Activated gamma-delta T cell treated with Interleukin-2 at 50 U/mL for 16 hours (primary cell): ENCODE measurements around the gene LPO.

Experiments
- DNase-seq: peaks from one replicate; pipeline ENCODE4 v3.0.0-alpha.2; 2020

Gene LPO

DNA sequence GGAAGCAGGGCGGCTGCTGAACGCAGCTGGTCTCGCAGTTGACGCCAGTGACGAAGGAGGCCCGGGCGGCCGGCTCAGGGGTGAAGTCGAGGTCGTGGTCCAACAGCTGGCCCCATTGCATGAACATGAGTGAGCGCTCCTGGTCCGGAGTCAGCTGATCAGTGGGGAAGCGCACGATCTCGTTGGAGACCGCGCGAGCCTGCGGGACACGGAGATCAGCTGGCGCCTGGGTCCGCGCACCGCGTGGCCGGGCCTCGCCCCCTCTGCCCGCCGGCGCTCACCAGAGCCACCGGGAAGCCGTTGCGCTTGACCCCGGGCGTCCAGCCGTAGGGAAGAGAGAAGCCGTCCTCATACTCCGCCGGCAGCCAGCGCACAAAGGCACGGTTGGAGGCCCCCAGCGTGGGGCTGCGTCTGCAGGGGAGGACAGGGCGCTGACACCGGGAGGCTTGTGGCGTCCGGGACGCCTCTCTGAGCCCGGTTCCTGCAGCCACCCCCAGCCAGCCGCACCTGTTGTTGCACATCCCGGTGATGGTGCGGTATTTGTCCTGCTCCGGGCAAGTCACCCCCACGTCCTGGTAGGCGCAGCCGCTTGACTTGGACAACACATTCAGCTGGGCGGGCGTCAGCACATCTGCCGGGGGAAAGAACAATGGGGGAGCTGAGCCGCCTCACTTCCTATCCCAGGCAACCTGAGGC, 40.8 kb downstream of the LPO start:
- no peak for DNase-seq

DNA sequence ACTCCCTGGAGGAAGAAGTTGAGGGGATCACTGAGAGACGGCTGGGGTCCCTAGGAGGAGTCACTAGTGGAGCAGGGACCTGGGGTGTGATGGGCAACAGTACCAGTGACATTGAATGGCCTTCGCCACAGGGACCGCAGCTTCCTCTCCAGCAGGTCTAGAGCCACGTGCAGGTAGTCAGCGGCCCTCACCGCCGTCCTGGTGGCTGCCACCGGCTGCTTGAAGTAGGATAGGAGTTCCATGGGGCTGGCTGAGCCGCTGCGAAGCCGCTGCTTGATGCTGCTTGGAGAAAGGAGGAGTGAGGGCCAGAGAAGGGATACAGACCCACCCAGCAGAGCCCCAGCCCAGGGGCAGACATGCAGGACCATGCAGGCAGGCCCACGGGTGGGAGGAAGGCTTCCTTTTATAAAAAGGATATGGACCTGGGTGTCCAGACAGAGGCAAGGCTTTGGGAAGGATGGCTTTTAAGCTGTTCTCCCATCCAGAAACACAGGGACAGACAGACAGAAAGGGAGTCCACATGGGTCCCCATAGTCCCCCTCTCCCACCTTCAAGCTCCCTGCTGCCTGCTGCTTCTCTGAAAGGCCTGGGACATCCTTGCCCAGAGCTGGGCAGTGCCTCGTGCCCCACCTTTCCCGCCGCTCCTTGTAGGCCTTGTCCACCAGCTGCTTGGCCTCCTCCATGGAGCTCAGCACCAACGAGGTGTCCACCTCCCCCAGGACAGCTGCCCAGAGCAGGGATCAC, 41.5 kb downstream of the LPO start:
- DNase-seq, result no peak

DNA sequence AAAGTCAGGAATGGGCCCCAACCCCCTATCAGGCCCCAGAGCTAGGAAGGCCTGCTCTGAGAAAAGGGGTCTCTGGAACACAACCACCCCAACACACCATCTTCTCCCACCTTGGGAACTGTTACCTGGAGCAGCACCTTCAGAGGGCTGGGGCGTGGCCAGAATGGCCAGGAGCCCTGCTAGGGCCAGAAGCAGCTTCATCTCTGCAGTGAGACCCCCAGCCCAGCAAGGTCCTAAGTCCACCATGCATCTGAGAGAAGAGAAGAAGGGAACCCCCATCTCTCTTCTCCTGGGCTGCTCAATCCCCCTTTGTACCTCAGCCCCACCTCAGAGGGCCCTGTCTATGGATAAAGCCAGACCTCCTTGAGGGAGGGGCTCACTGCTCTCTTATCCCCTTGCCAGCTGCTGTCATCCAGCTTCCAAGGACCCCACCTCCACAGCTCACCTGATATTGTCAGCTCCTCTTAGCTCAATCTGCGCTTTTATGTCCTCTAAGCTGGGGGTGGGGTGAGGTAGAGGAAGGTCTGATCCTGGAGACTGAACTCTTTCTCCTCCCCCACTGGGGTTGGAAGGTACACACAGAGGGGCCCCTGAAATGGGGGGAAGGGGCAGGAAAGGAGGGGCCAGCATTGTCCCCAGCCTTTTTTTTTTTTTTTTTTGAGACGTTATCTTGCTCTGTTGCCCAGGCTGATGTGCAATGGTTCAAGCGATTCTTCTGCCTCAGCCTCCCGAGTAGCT, 42.3 kb downstream of the LPO start, which contains the start of gene MPO:
TSS of gene MPO (minus strand) at position 456 of the 738 bp plus-strand sequence. CDS start at position 279, 177 bp downstream.
- DNase-seq, result no peak

GRCh38 chr17:58281511-58282011, 43.2 kb downstream of the LPO start:
- no peak for DNase-seq

- no peak for DNase-seq
These were observed 44.1 kb downstream of the LPO start for GRCh38 chr17:58282442-58282841.

DNA sequence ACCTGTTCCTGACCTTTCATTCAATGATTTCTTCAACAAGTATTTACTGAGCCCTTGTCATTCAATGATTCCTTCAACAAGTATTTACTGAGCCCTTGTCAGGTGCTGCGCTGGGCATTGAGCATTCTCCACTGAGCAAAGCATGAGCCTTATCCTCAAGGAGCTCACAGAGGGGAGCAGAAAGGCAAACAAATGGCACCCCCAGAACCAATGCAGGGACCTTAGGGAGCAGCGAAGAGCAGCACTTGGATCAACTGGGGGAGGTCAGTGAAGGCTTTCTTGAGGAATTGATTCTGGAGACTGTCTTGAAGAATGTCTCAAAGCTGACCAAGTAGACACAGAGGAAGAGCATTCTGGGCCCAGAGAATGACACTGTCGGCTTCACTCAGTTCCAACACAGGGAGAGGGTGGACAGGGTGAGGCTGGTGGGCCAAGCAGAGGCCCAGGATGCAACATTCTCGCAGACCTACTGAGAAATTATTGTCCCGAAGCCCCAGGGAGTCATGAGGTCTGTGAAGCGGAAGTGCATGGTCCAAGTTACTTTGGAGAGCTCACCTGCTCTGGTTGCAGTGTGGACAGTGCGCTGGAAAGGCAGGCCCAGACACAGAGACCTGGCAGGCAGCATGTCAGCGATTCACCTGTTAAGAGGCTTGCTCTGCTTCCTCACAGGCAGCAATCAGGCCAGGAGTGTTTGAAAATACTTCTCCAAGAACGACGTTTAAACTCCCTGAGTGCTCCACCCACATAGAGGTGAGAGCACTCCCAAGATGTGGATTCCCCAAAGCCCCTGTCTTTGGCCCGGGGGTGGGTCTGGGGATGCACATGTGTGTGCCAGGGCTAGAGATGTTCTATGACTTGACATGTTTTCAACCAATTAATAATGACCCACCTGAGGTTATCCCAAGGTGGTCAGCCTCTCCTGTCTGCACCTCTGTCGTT, 45.6 kb downstream of the LPO start:
- no peak for DNase-seq

GRCh38 chr17:58284613-58285421, 46.4 kb downstream of the LPO start:
- DNase-seq, result no peak

- DNase-seq, result no peak
These were observed 47.0 kb downstream of the LPO start for GRCh38 chr17:58285422-58285810.

DNA sequence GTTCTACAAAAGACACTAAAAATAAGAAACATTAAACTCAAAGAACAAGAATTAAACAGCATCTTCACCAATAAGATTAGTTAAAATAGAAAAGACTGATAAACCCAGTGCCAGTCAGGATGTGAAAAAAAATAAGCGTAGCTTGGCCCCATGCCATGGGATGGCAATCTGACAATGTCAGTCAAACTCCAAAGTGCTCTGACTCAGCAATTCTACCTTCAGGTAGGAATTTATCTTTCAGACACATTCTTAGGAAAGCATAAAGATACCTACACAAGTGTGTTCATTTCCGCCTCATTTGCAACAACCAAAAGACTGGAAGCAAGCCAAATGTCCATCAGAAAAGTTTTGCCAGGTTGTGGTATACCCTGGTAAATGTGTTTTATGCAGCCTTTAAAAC, 51.5 kb downstream of the LPO start:
- no peak for DNase-seq

DNA sequence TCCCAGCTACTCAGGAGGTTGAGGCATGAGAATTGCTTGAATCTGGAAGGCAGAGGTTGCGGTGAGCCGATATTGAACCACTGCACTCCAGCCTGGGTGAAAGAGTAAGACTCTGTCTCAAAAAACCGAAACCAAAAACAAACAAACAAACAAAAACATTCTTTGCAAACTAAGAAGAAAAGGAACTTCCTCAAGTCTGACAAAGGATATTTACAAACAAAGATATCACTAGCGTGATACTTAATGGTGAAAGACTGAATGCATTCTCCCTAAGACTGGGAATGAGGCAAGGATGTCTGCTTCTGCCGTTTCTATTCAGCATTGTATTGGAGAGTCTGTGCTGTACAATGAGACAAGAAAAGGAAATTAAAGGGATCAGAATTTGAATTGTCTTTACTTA, 52.9 kb downstream of the LPO start:
- no peak for DNase-seq

DNA sequence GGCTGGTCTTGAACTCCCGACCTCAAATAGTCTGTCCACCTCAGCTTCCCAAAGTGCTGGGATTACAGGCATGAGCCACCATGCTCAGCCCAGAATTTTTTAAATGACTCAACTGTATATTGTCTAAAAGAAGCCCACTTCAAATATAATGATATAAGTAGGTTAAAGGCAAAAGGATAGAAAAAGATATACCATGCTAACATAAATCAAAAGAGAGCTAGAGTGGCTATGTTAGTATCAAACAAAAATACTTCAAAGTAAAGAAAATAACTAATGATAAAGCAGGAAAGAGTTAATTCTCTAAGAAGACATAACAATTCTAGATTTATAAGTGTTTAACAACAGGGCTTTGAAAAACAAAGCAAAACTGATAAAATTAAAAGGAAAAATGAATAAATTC, 55.6 kb downstream of the LPO start:
- DNase-seq, result no peak

DNA sequence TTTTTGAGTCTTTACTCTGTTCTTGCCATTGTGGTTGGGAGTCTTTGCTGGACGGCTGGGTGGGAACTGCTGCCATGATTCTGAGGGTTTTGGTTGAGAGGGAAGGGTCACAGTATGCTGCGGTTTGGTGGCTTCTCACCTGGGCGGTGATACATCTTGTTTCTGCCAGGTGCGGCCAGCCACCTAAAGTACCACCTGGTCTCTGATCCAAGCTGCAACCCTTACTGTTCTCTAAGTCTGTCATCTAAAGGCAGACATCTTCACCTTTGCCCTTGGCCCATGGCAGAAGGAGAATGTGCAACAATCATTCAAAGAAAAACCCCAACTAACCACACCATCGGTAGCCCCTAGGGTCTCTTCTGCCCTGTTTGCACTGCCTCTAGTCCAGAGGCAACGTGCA, 62.0 kb downstream of the LPO start:
- DNase-seq, result no peak

GRCh38 chr17:58301504-58302150, 63.2 kb downstream of the LPO start:
- no peak for DNase-seq

DNA sequence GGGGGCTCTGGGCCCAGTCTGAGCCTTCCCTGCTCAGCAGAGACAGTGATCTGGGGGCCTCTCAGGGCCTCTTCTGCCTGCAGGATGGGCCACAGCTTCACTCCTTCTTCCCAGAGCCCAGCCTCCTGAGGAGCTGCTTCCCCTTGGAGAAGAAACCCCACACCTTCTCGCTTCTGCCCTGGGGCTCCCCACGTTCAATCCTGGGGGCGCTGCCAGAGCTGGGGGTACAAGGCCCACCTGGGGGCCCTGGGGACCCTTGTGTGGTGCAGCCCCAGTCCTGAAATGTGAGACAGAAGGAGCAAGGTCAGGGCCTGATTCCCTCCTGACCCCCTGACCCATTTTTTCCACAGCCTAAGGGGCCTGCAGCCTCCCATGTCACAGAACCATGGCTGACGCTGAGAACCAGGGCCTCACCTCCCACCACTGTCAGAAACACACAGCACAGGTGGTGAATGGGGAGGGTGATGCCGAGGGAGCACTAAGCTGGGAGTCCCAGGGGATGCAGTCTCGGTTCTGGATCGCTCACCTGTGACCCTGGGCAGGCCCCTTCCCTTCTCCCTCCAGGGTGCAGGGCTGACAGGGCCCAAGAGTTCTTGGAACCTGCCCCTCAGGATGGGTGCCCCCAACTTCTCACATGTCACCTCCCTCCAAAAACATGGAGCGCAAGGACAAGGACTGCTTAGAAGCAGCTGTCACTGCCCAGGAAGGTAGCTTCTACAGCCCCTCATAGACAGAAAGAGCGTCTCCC, 64.0 kb downstream of the LPO start:
- DNase-seq, result no peak

DNA sequence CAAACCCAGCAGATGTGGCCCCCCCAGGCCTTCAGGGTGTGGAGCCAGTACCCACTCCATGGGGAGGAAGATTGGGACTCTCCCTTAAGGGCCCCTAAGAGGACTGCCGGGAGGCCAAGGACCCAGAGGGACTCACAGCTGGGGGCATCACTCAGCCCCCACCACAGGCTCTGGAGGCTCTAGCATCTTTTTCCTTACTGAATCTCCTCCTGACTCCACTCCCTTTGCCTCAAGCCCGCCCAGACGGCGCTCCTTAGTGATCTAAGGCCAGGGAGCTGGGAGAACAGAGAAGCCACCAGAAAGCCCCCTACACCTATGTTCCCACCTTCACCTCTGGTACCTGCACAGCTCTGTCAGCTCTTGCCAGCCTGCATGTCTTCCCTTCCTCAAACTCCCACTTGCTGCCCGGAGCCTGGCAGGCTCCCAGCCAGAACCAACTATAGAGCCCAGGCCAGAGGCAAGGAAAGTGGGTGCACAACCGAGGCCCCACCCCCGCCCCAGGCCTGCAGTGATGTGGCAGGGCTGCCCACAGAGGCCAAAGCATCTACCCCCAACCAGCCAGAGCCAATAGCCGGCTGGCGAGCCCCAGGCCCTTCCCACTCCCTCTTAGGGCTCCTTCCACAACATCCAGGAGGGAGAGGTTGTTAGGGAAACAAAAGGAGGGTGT, 64.7 kb downstream of the LPO start:
- DNase-seq, result no peak

DNA sequence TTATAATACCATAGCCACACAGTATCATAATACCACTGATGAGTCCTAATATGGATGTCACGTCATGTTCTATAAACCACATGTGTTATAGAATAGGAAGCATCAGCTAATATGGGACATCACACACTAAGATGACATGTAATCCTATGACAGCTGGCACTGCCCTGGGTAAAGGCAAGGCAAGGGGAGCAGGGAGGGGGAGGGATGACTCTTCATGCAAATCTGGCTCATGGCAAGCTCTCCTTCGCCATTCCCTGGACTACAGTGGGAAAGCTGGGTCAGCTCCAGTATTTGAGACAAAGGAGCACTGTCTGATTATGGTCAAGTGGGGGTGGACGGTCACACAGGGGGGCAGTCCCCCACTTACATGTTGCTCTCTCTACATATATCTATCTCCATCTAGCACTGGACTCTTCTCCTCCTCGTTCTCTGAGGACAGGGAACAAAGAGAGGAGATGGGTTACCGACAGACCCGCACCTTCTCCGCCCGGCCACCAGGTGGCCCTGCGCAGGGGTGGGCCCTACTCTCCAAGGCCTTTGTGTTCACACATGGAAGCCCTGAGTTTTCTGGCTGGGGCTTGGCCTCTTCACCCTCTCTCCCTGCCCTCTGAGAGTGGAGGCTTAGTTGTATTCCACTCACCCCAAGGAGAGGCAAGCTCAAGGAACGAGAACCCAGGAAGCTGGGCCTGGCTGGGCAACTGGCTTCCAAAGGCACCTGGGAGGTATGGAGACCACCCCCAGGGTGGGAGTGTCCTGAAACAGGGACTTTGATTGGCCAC, 65.8 kb downstream of the LPO start:
- peak; percentile 52 for DNase-seq

DNA sequence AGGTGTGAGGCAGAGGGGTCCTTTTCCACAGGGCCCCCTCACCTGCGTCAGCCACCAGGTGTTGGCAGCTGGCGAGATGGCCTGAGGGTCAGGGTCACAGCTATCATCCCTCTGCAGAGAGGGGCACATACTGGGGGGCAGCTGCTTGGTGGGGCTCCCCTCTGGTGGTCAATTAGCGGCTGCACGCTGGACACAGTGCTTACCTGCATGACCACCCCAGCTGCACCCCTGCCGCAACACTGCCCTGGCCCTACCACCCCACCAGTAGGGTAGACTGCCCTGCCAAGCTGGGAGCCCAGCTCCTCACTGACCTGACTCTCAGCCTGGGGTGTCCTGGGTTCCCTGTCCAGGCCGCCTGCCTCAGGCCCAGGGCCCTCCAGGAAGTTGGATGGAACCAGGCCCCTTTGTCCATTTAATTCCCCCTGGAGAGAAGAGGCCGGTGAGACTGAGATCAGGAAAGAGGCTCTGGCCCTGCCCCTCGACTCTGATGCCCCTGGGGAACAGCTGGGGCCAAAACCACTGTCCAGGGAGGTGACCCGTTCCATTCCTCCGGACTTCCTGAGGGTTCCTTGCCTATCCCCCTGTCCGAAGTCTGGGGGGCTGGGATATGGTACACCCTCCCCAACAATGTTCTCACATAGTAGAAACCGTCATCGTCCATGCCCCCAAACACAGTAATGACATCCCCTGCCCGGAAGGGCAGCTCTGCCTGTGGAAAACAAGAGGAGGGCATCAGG, 66.5 kb downstream of the LPO start:
- no peak for DNase-seq

DNA sequence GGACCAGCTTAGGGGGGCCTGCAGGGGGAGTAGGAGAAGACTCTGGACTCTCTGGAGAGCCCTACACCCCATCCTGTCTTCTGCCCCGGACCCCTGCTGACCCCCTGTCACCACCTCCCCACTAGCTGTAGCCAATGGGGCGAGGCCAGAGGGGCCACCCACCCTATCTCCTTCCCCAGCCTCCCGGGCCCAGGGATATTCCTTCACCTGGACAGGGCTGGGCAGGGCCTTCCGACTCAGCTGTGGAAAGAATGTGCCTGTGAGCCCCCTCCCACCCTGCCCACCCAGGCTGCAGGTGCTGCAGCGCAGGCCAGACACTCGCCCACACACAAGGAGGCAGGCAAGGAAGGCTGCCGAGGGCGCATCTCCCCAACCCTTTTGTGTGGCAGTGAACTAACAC, 67.2 kb downstream of the LPO start:
- no peak for DNase-seq
